ENCODE measurements around the gene EPHB1. TPM values are rescaled to one million over a fixed set of nuclear protein-coding genes. Genes with fewer than 3 reads are reported as not detected.

Gene EPHB1
- total and polyA plus RNA-seq, 2 of the 13 experiments (the other 11 are each of a cell fraction or from before 2014, with no cell fraction given) = 0.07 to 0.21 TPM

GRCh38 chr3:134846911-134847317 is 51.9 kb downstream of the EPHB1 start:
- ChIA-PET CTCF (ENCODE audit: low intra/inter-chr PET ratio, low total read pairs) (no interaction called here), POLR2A (no interaction called here)
- BruUV-seq (replicated peaks) = no TSS peak
- H2AFZ ChIP-seq (ENCODE audit: low read length) = peak overlapping the region; percentile 61
- H3K4me3 ChIP-seq (replicated peaks in 1 of 3; ENCODE audit: insufficient read depth in 1 of 3, low read depth in 2 of 3, low read length in 3 of 3) = no peak overlapping the region; a peak in 1 of 6 replicates
- DNase-seq (ENCODE audit: low spot score) = peak; percentile 80
- no peak overlapping the region for H3K9ac ChIP-seq (ENCODE audit: insufficient read depth, low read depth, low read length)
- WGBS (ENCODE audit: low lambda C conversion rate) = 0% methylated on average over 9 of the region's 10 CpGs
- no peaks in the 10 kb centered on the region for H3K36me3 ChIP-seq (replicated peaks in 1 of 2; ENCODE audit: control insufficient read depth in 1 of 2, insufficient read depth in 2 of 2, low read length in 2 of 2)
- H3K27me3 ChIP-seq (ENCODE audit: control insufficient read depth in 1 of 2, insufficient read depth in 2 of 2, low read length in 2 of 2) = no peaks in the 10 kb centered on the region; a peak in 1 of 5 replicates
- FAIRE-seq = no peak
- H3K27ac ChIP-seq (ENCODE audit: extremely low read length, insufficient read depth, low read length) = no peak overlapping the region
- H3K9me3 ChIP-seq (ENCODE audit: low read length) = no peaks in the 10 kb centered on the region
- H3K4me1 ChIP-seq (ENCODE audit: insufficient read depth, low read length) = peaks cover 17% of the 10 kb centered on the region
- H3K79me2 ChIP-seq (ENCODE audit: insufficient read depth, low read length) = no peaks in the 10 kb centered on the region
- H3K4me2 ChIP-seq (ENCODE audit: low read depth, low read length) = peak overlapping the region; percentile 24
- peak; percentile 93 for ATAC-seq
- in situ Hi-C loops (cut with HindIII; ENCODE audit: extremely low pct_ligation_motif_present, low pct_unique_long_range_greater_than_20kb) (no loop called here), intact Hi-C loops (cut with micrococcal nuclease; ENCODE audit: unreplicated experiment) (no loop called here)
- no peaks in the 10 kb centered on the region for H4K20me1 ChIP-seq (ENCODE audit: insufficient read depth, low read length)
- peak in 1 of 2 experiments; percentile 23; a peak in 1 of 4 replicates for TF ChIP-seq NR2F1 (CRISPR knock-in tag; IDR thresholded peaks at IDR 0.05)
- TF ChIP-seq ZNF512B (CRISPR knock-in tag; IDR thresholded peaks at IDR 0.05; ENCODE audit: borderline replicate concordance) = no peak
- TF ChIP-seq NR2F6 (IDR thresholded peaks at IDR 0.05) = peak; percentile 29; the same call in 1 of the 2 replicates
- no peak for TF ChIP-seq NR2F6 (CRISPR knock-in tag; IDR thresholded peaks at IDR 0.05)
- TF ChIP-seq KAT8 (CRISPR knock-in tag; IDR thresholded peaks at IDR 0.05) = 0 out of 2 replicates have a peak, but pooled peaks have one; percentile 34
- peak; percentile 45; the same call in 1 of the 2 replicates for TF ChIP-seq ETV5 (CRISPR knock-in tag; IDR thresholded peaks at IDR 0.05; ENCODE audit: borderline replicate concordance)
- TF ChIP-seq IKZF4 (CRISPR knock-in tag; IDR thresholded peaks at IDR 0.05; ENCODE audit: borderline replicate concordance, low read depth, not compliant biosample characterization) = no peak
- TF ChIP-seq MIER2 (CRISPR knock-in tag; IDR thresholded peaks at IDR 0.05) = peak; percentile 68; the same call in 1 of the 2 replicates
- 0 out of 2 replicates have a peak, but pooled peaks have one; percentile 29 for TF ChIP-seq ATF1 (CRISPR knock-in tag; IDR thresholded peaks at IDR 0.05)
- peak; percentile 41; the same call in 1 of the 2 replicates for TF ChIP-seq ZNF362 (CRISPR knock-in tag; IDR thresholded peaks at IDR 0.05; ENCODE audit: borderline replicate concordance)
- TF ChIP-seq REST (IDR thresholded peaks at IDR 0.05; ENCODE audit: borderline replicate concordance in 1 of 2, low read depth in 1 of 2, low read length in 2 of 2) = peak in 1 of 2 experiments; percentile 53; a peak in 1 of 4 replicates
- TF ChIP-seq EZH2 (conservative IDR thresholded peaks at IDR 0.05; ENCODE audit: low read depth, low read length) = no peak
- TF ChIP-seq TEAD3 (CRISPR knock-in tag; optimal IDR thresholded peaks at IDR 0.05; ENCODE audit: borderline replicate concordance) = peak; percentile 42
- peak; percentile 58 for TF ChIP-seq NR2C2 (CRISPR knock-in tag; IDR thresholded peaks at IDR 0.05; ENCODE audit: borderline replicate concordance)
- peak; percentile 76 for TF ChIP-seq FOSL2 (CRISPR knock-in tag; IDR thresholded peaks at IDR 0.05)
- no peak for TF ChIP-seq ZNF33B (CRISPR knock-in tag; IDR thresholded peaks at IDR 0.05)
